Measurements from ENCODE around the gene CDH5. TPM values are rescaled to one million over a fixed set of nuclear protein-coding genes. Genes with fewer than 3 reads are reported as not detected.

Gene CDH5
- total RNA-seq, 4 donors from 2014 or later = 56.0 to 90.0 (median 67.2) TPM

GRCh38 chr16:66403531-66404145, 37.1 kb downstream of the CDH5 start:
- intact Hi-C loops (cut with DNase I) = no loop called here
- Histone ChIP-seq H3K27me3 (no peaks in the 10 kb centered on the region), H3K4me1 (peaks cover 0 to 13% of the 10 kb centered on the region in 2 donors), H3K27ac (no peak overlapping the region), H3K36me3 (peaks cover 0 to 4% of the 10 kb centered on the region in 2 donors), H3K9me3 (no peaks in the 10 kb centered on the region), H3K4me3 (replicated peaks in 1 of 3) (no peak overlapping the region)
- DNase-seq = no peak
- TF ChIP-seq, protein P1, sequence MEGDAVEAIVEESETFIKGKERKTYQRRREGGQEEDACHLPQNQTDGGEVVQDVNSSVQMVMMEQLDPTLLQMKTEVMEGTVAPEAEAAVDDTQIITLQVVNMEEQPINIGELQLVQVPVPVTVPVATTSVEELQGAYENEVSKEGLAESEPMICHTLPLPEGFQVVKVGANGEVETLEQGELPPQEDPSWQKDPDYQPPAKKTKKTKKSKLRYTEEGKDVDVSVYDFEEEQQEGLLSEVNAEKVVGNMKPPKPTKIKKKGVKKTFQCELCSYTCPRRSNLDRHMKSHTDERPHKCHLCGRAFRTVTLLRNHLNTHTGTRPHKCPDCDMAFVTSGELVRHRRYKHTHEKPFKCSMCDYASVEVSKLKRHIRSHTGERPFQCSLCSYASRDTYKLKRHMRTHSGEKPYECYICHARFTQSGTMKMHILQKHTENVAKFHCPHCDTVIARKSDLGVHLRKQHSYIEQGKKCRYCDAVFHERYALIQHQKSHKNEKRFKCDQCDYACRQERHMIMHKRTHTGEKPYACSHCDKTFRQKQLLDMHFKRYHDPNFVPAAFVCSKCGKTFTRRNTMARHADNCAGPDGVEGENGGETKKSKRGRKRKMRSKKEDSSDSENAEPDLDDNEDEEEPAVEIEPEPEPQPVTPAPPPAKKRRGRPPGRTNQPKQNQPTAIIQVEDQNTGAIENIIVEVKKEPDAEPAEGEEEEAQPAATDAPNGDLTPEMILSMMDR (IDR thresholded peaks at IDR 0.05) = no peak
- no peak for TF ChIP-seq POLR2A (IDR thresholded peaks at IDR 0.05)
- WGBS, 2 donors = 74 to 95% methylated on average over 4 to 5 of the region's 5 CpGs

- intact Hi-C loops (cut with DNase I) = loop anchor here (5.0 kb wide), 2 partner anchors 77 to 197 kb away; partner anchors contain the start of gene CMTM3
- H3K27me3 ChIP-seq = no peaks in the 10 kb centered on the region
- no peak for DNase-seq
- peaks cover 0 to 13% of the 10 kb centered on the region in 2 donors for H3K4me1 ChIP-seq
- H3K9me3 ChIP-seq = no peaks in the 10 kb centered on the region
- no peaks in the 10 kb centered on the region for H3K36me3 ChIP-seq
- no peak for TF ChIP-seq POLR2A (IDR thresholded peaks at IDR 0.05)
- TF ChIP-seq, protein P1 (IDR thresholded peaks at IDR 0.05) = no peak
- 86 to 90% methylated on average over 2 of the region's 2 CpGs for WGBS, 2 donors
- no peak overlapping the region for H3K27ac ChIP-seq
- no peak overlapping the region for H3K4me3 ChIP-seq (replicated peaks in 1 of 3)
Measured at GRCh38 chr16:66405057-66405783, 38.7 kb downstream of the CDH5 start.

DNA sequence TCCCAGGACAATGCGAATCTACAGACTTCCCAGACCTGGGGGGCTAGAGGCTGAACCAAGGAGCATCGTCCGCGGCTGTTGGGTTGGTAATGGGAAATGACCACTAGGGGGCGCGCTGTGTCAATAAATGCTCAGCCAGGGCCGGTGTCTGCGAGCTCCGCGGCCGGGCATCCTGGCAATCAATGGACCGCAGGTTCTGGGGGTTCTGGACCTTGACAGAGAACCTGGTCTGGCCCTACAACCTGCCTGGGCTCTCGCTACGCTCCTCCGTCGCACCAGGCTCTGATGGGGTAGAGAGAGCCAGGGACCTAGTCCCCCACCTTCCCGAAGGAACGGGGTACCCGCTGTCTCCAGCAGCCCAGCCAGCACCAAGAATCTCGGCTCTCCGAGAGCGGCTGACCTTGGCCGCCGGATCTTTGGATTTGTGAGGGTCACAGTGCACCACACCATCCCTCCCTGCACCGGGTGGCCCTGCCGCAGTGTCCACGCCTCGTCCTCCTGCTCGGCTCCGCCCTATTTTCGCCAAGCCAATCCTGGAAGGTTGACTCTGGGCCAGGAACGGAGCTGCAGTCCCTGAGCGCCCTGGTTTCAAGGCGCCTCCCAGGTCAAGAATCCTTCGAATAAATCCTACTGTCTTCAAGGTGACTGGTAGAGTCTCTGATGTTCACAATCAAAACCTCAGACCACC, 40.2 kb downstream of the CDH5 start:
- no peaks in the 10 kb centered on the region for H3K9me3 ChIP-seq
- H3K4me3 ChIP-seq (replicated peaks in 1 of 3) = peak overlapping the region in 2 of 3 donors; percentile 9 to 33
- H3K27ac ChIP-seq = no peak overlapping the region
- TF ChIP-seq, protein P1 (IDR thresholded peaks at IDR 0.05) = peak; percentile 64 to 92 (median 88)
- TF ChIP-seq POLR2A (IDR thresholded peaks at IDR 0.05) = no peak
- intact Hi-C loops (cut with DNase I) = loop anchor here (5.0 kb wide), 2 partner anchors 76 to 196 kb away; partner anchors contain the start of gene CMTM3
- no peaks in the 10 kb centered on the region for H3K36me3 ChIP-seq
- no peaks in the 10 kb centered on the region for H3K27me3 ChIP-seq
- peaks cover 0 to 13% of the 10 kb centered on the region in 2 donors for H3K4me1 ChIP-seq
- 0 to 2% methylated on average over 14 to 21 of the region's 35 CpGs for WGBS, 2 donors
- peak; percentile 78 to 87 for DNase-seq

GRCh38 chr16:66408163-66409048, 41.9 kb downstream of the CDH5 start:
- H3K36me3 ChIP-seq = no peaks in the 10 kb centered on the region
- no peak for TF ChIP-seq POLR2A (IDR thresholded peaks at IDR 0.05)
- TF ChIP-seq, protein P1 (IDR thresholded peaks at IDR 0.05) = no peak
- H3K4me3 ChIP-seq (replicated peaks in 1 of 3) = no peak overlapping the region
- peaks cover 0 to 13% of the 10 kb centered on the region in 2 donors for H3K4me1 ChIP-seq
- no peaks in the 10 kb centered on the region for H3K9me3 ChIP-seq
- 75 to 79% methylated on average over 5 of the region's 5 CpGs for WGBS, 2 donors
- no peak for DNase-seq
- no peaks in the 10 kb centered on the region for H3K27me3 ChIP-seq
- peak overlapping the region in 1 of 3 donors; percentile 8 for H3K27ac ChIP-seq
- intact Hi-C loops (cut with DNase I) = loop anchor here (5.0 kb wide), 2 partner anchors 74 to 194 kb away; partner anchors contain the start of gene CMTM3
